ENCODE data around the gene CHGA. TPM values are rescaled to one million over a fixed set of nuclear protein-coding genes. Genes with fewer than 3 reads are reported as not detected.

The CHGA gene
- total and polyA plus RNA-seq, 2 of the 8 experiments (the other 6 are each of a cell fraction or from before 2014, with no cell fraction given), result 17.5 to 28.2 TPM

GRCh38 chr14:92969871-92970270 is 46.9 kb downstream of the CHGA start:
- no peak overlapping the region for H2BK120ac ChIP-seq (replicated peaks; ENCODE audit: low read depth, low read length)
- H2AFZ ChIP-seq (ENCODE audit: low read length), result no peak overlapping the region
- TF ChIP-seq CTCF (IDR thresholded peaks at IDR 0.05; ENCODE audit: control extremely low read depth in 1 of 3, insufficient read depth in 1 of 3, low read depth in 1 of 3, low read length in 3 of 3) (peak in 1 of 3 experiments; percentile 5; a peak in 1 of 4 replicates), EP300 (IDR thresholded peaks at IDR 0.05; ENCODE audit: borderline replicate concordance in 1 of 2, low read depth in 2 of 2, low read length in 2 of 2) (no peak)
- H2AK5ac ChIP-seq (ENCODE audit: low read depth, low read length), result no peak overlapping the region
- H3K9ac ChIP-seq (replicated peaks in 1 of 4; ENCODE audit: extremely low read depth in 1 of 4, low read depth in 3 of 4, low read length in 3 of 4), result no peak overlapping the region
- no peak overlapping the region for H3K4me3 ChIP-seq (ENCODE audit: extremely low read depth in 1 of 4, insufficient read depth in 2 of 4, low read depth in 3 of 4, low read length in 4 of 4)
- no peak overlapping the region for H3K14ac ChIP-seq (ENCODE audit: insufficient read length)
- H4K91ac ChIP-seq (replicated peaks; ENCODE audit: insufficient read length, low read length), result no peak overlapping the region
- peaks cover 4% of the 10 kb centered on the region; the same call in 1 of the 2 replicates for H3K79me1 ChIP-seq (ENCODE audit: low read depth, low read length)
- H3K79me2 ChIP-seq (ENCODE audit: control insufficient read depth in 1 of 2, insufficient read depth in 2 of 2, low read length in 2 of 2), result peaks cover 0 to 54% of the 10 kb centered on the region in 2 experiments; a peak in 2 of 4 replicates
- no peak overlapping the region for H3K23ac ChIP-seq (ENCODE audit: insufficient read length)
- no peak overlapping the region for H2BK5ac ChIP-seq (ENCODE audit: low read depth, low read length)
- H2BK20ac ChIP-seq (ENCODE audit: low read length), result no peak overlapping the region
- H4K8ac ChIP-seq (ENCODE audit: extremely low read depth, insufficient read depth, low read length), result no peak overlapping the region
- H3K4ac ChIP-seq (replicated peaks; ENCODE audit: insufficient read length, low read depth, low read length), result peak overlapping the region; percentile 29
- POLR2A ChIA-PET (ENCODE audit: partially characterized antibody), result interaction anchor here (0.7 kb wide), 1 partner anchor 25 kb away, joined by 3 read pairs; no protein-coding TSS in a partner anchor
- CTCF ChIA-PET (ENCODE audit: partially characterized antibody), result interaction anchor here (0.7 to 6.5 kb wide), 10 partner anchors 15 to 285 kb away, joined by 3 to 34 read pairs (median 4); no protein-coding TSS in a partner anchor
- peaks cover 0 to 14% of the 10 kb centered on the region in 2 experiments for H4K20me1 ChIP-seq (replicated peaks in 1 of 2; ENCODE audit: control insufficient read depth in 1 of 2, insufficient read depth in 2 of 2, low read length in 2 of 2)
- H3K27me3 ChIP-seq (replicated peaks in 1 of 4; ENCODE audit: control insufficient read depth in 3 of 4, extremely low read depth in 1 of 4, insufficient read depth in 3 of 4, low read length in 3 of 4), result no peaks in the 10 kb centered on the region
- no peak overlapping the region for H3K27ac ChIP-seq (ENCODE audit: low read depth, low read length)
- 89% methylated on average over 12 of the region's 12 CpGs; no CpG with 5 or more reads in 1 of the 2 experiments for WGBS, 2 experiments (ENCODE audit: extremely low coverage in 1 of 2, insufficient coverage in 1 of 2, insufficient read length in 1 of 2, insufficient replicate concordance in 2 of 2, low coverage in 1 of 2, low lambda C conversion rate in 2 of 2, missing lambda C conversion rate in 1 of 2)
- H3K56ac ChIP-seq (replicated peaks; ENCODE audit: insufficient read length, low read depth, low read length), result no peak overlapping the region
- H3K4me1 ChIP-seq (replicated peaks in 1 of 4; ENCODE audit: control insufficient read depth in 3 of 4, insufficient read depth in 4 of 4, low read length in 3 of 4), result peaks cover 0 to 16% (median 8%) of the 10 kb centered on the region in 4 experiments; a peak in 5 of 7 replicates
- peak overlapping the region in 1 of 2 experiments; percentile 6; a peak in 1 of 4 replicates for H3K4me2 ChIP-seq (ENCODE audit: insufficient read depth in 1 of 2, low read depth in 2 of 2, low read length in 2 of 2)
- H2BK12ac ChIP-seq (ENCODE audit: low read depth, low read length), result no peak overlapping the region
- H3K36me3 ChIP-seq (ENCODE audit: control insufficient read depth in 2 of 4, insufficient read depth in 4 of 4, low read length in 3 of 4), result no peaks in the 10 kb centered on the region
- H3K18ac ChIP-seq (ENCODE audit: extremely low read depth, low read length), result no peak overlapping the region
- FAIRE-seq (no peak), DNase-seq (ENCODE audit: low read depth in 1 of 2, low spot score in 2 of 2) (no peak)
- H2BK15ac ChIP-seq (ENCODE audit: low read length), result no peak overlapping the region
- H4K5ac ChIP-seq (ENCODE audit: insufficient read length, low read depth, low read length), result no peak overlapping the region
- no peaks in the 10 kb centered on the region for H3K23me2 ChIP-seq (ENCODE audit: low read depth, low read length)
- H3K9me3 ChIP-seq (ENCODE audit: insufficient read depth in 2 of 2, low read depth in 1 of 2, low read length in 1 of 2), result no peaks in the 10 kb centered on the region

All from H1 (cell line).